GM18951 (cell line): Measurements from ENCODE around the gene ACOXL.

Experiments used
- POLR2A ChIP-seq: IDR thresholded peaks from 4 replicates; pipeline ENCODE4 v1.6.1; 2011; ENCODE audit warnings: mild to moderate bottlenecking; ENCODE audit not compliant: insufficient read length, insufficient read depth; ENCODE audit errors: extremely low read depth
- in situ Hi-C: fragments of 300-500 bp; cut with MboI; formaldehyde crosslinking; loops from one replicate; pipeline ENCODE4 v1.12.0; 2022; ENCODE audit warnings: low sequenced_read_pairs, mixed read lengths, inconsistent platforms; ENCODE audit not compliant: unreplicated experiment

Gene ACOXL

DNA sequence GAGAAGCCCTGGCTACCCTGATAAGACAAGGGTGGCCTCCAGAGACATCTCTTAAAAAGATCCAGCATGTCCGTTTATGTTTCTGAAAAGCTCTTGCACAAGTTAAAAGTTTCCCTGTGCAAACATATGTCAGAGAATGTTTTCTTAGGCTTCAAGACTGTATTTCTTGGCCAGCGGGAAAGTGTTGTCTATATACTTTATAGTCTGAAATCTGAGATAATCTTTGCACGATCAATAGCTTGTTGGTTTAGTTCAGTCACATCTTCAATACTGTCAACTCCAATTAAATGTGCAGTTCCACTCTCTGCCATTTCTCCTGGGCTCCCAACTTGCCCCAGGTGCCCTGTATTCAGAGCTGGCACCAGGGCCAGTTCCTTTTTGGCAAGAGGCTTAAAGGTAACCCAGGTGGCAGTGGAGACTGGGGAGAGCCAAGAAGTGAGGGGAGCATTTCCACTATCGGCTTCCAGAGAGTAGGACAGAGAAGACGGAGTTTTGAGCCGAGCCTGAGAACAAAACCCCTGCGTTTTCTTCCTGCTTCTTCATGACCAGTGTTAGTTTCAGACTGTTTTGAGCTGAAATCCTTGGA lies 64.4 kb downstream of the ACOXL start:
- in situ Hi-C loops, result no loop called here
- TF ChIP-seq POLR2A, result no peak

DNA sequence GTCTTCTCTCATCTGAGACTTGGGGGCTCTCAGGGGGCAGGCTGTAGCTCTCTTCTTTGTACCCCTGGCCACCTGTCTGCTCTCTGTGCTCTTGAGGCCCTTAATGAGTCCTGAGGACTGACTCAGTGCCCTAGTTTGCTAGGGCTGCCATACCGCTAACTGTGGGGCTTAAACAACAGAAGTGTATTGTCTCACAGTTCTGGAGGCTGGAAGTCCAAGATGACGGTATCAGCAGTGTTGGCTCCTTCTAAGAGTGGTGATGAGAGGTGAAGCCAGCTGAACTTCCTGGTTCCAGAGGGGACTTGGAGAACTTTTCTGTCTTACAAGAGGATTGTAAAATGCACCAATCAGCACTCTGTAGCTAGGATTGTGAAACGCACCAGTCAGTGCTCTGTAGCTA lies 67.0 kb downstream of the ACOXL start:
- in situ Hi-C loops, result no loop called here
- no peak for TF ChIP-seq POLR2A

DNA sequence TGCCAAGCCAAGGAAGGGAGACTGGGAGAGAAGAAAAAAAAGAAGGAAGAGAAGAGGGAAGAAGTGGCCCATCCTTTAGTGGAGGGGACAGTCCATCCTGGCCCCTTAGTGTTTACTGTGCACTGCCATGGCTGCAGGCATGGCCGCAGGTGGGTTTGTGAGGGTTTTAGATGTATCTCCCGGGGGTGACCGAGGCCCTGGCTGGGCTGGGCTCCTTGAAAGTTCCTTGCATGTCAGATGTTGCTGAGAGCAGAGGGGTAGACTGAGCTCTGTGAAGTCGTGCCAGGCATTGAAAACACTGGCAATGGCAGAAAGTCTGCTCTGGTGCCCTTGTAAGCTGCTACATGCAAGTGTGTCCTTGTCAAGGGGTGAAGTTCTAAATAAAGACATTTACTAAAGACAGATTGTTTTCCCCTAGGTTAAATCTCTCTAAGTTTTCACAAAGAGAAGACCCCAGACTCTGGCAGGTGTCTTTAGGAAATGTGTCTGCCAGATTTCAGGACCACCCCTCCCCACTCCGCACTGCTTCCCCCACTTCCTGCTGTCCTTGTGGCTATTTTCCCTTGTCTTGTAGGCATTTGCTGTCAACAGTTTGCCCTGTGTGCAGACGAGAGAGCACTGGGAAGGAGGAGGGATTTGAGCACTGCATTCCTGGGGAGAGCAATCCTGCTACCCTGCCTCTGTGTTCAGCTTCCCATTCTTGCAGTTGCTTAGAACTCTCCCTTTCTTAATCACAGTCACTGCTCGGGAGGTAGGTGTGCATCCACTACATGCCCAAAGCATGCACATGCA lies 68.4 kb downstream of the ACOXL start:
- TF ChIP-seq POLR2A, result no peak
- in situ Hi-C loops, result loop anchor here (25.0 kb wide), 1 partner anchor 911 kb away; no protein-coding TSS in a partner anchor

DNA sequence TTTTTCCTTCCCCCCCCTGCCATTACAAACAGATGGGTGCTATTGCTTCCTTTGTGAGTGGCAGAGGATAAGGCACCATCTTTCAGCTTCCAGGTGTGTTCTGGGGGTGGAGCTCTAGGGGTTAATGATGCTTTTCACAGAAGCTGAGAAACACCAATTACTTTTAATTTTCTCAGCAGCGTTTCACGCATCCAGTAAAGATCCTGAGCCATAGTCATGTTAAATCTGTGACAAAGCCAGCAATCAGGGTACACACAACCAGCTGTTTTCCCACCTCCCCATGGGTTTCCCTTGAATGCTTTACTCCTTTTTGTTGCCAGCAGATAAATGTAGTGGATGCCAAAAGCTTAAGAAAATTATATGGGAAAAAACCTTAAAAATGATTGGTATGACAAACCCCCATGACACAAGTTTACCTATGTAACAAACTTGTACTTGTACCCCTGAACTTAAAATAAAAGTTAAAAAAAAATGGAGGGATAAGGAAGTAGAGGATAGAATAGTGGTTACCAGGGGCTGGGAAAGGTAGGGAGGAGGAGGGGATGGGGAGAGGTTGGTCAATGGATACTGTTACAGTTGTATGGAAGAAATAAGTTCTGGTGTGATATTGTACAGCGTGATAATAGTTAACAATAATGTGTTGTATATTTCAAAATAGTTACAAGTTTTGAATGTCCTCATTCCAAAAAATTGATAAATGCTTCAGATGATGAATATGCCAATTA lies 70.0 kb downstream of the ACOXL start:
- in situ Hi-C loops, result loop anchor here (25.0 kb wide), 1 partner anchor 910 kb away; no protein-coding TSS in a partner anchor
- no peak for TF ChIP-seq POLR2A

DNA sequence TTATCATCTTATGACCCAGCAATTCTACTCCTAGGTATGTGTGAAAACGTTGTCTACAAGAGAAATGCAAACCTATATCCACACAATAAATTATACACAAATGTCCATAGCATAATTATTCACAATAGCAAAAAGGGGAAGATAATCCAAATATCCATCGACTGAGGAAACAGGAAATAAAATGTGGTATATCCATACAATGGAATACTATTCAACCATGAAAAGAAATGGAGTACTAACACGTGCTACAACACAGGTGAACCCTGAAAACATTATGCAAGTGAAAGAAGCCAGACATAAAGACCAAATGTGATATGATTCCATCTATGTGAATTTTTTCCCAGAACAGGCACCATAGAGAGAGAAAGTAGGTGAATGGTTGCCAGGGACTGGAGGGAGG lies 72.1 kb downstream of the ACOXL start:
- in situ Hi-C loops, result loop anchor here (25.0 kb wide), 1 partner anchor 908 kb away; no protein-coding TSS in a partner anchor
- no peak for TF ChIP-seq POLR2A

DNA sequence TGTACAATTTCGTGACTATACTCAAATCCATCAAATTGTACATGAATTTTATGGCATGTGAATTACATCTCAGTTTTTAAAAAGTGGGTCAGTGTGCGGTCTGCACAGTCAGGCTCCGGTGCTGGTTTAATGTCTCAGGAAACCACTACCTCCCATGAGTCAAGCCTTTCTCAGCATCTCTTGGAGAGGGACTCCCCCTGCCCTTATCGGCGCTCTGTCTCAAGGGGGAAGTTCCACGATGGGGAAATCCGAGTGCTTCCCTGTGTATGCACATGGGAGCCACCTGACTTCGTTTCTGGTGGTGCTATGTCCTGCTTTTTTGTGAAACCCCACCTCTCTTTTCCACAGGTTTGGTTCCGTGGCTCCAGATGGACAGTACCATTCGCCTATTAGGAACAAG lies 72.5 kb downstream of the ACOXL start:
- no peak for TF ChIP-seq POLR2A
- in situ Hi-C loops, result loop anchor here (25.0 kb wide), 1 partner anchor 907 kb away; no protein-coding TSS in a partner anchor

DNA sequence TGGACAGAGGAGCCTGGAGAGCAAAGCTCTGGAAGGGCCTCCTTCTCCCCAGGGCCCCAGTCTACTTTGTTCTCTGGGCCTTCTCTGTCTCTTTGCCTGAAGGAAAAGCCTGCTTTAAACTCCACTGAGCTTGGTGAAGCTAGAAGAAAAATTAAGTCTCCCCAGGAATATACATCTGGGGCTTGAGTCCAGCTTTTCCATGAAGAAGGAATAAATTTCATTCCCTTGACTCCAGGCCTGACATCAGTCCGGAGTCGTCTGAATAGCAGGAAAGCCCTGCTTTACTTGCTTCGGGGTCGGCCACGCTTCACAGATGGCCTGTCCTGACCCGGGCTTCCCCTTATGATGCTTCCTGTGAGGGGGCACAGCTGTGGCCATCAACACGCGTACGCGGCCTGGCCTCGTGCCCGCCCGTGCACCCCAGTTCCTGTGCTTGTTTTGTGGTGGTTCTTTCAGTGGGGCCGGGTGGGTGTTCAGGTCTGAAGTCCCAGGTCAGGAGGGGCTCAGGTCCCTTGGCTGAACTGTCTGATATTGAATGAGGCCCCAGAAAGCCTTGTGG lies 73.6 kb downstream of the ACOXL start:
- no peak for TF ChIP-seq POLR2A
- in situ Hi-C loops, result loop anchor here (25.0 kb wide), 1 partner anchor 906 kb away; no protein-coding TSS in a partner anchor

DNA sequence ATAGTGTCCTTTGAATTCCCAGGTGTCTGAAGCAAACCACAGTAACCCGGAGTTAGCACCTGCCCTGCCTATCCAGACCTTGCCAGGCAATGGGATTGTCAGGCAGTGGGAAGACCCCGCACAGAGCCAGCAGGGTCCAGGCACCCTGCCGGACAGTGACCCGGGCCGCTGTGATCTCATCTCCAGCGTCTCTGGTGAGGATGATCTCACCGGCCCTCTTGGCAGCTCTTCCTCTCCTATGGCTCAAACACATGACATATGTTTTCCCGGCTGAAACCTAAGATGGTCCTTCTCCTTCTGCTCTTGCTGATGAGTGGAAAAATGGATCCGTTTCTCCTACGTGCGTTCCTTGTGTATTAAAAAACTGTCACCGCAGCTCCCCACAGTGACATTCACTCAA lies 75.1 kb downstream of the ACOXL start:
- no peak for TF ChIP-seq POLR2A
- in situ Hi-C loops, result loop anchor here (25.0 kb wide), 1 partner anchor 905 kb away; no protein-coding TSS in a partner anchor

DNA sequence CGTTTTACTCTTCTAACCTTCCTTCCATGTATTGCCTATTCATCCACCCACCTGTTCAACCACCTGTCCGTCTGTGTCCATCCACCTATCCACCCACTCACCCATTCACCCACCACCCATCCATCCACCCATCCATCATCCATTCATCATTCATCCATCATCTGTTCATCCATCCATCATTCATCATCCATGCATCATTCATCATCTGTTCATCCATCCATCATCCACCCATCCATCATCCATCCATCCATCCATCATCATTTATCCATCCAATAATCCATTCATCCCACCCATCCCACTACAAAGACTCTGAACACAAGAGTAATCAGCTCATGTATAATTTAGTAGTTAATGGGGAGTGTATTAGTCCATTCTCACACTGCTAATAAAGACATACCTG lies 78.0 kb downstream of the ACOXL start:
- in situ Hi-C loops, result loop anchor here (10.0 to 25.0 kb wide), 2 partner anchors 304 to 902 kb away; no protein-coding TSS in a partner anchor
- no peak for TF ChIP-seq POLR2A

DNA sequence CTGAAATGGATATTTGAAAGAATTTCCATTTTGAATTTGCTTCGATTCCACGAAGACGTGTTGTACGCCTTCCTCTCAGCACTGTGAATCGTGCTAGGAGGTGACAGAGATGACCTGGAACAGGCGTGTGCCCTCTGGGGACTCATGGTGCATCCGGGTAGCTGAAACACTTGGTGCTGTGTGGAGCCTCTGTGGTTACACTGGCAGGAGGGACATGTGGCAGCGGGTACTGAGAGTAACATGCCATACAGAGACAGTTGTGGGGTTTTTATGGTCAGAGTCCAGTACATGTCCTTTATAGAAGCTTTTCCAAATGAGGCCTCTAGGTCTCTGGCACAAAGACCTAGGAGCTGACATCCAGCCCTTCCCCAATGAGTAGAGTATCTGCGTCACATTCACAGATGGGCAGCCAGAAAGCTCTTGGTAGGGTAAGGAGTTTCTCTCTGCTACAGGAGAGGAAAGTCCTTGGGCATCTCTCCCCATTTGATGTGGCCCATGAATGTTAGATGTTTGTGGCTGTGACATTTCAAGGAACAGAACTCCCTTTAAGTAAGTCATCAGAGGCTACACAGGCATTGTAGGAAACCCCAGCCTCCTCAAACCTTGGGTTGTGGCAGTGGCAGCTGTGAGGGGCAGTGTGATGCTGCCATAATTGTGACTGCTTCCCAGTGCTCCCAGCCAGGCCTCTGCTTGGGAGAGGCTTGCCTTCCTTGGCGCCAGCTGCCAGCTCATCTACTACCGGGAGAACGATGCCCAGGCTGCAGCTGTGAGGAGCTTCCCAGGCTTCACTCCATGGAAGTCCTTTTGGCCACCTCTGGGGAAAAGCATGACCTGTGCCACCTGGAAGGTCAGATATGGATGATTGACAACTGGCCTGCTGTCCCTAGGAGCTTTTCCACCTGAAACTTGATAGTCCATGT lies 80.6 kb downstream of the ACOXL start:
- TF ChIP-seq POLR2A, result no peak
- in situ Hi-C loops, result loop anchor here (10.0 to 25.0 kb wide), 2 partner anchors 302 to 899 kb away; no protein-coding TSS in a partner anchor

DNA sequence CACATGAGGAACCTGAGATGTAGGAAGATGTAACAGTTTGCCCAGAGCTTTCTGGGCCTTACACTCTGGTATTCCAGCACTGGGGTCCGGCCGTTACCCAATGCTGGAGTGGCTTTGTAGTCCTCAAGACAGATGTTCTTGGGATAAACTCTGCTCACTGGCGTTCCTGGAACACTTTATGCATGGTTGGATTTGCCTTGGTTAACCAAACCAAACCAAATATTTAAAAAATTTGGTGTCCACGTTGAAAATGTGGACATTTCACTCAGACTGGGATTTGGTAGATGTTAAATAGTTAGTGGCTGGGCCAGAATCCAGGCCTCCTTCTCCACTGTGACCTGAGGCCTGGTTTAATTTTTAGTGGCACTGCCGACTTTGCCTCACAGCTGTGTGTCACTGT lies 81.5 kb downstream of the ACOXL start:
- TF ChIP-seq POLR2A, result no peak
- in situ Hi-C loops, result loop anchor here (10.0 to 25.0 kb wide), 2 partner anchors 301 to 898 kb away; no protein-coding TSS in a partner anchor

DNA sequence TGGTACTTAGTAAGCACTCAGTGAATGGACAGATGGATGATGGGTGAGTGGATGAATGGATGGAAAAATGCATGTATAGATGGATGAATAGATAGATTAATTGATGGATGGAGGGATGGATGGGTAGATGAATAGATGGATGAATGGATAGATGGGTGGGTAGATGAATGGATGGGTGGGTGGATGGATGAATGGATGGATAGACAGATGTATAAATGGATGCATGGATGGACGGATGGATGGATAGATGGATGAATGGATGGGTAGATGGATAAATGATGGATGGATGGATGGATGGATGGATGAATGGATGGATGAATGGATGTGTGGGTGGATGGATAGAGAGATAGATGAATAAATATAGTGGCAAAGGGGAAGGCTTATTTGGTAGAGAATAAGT lies 83.6 kb downstream of the ACOXL start:
- no peak for TF ChIP-seq POLR2A
- in situ Hi-C loops, result loop anchor here (10.0 to 25.0 kb wide), 2 partner anchors 299 to 896 kb away; no protein-coding TSS in a partner anchor
